NOMO-1 treated with dmso at 0.1 percent for 144 hours (cell line): Measurements from ENCODE around the gene SPDYE16.
"Not testable (repeated sequence)": the region's sequence is repeated elsewhere in the genome, so short reads cannot be mapped to it uniquely, and the experiment has no call there.

Source experiments
- DNase-seq: peaks from one replicate; lab custom pipeline; 2025; ENCODE audit not compliant: unreplicated experiment; lab: John Stamatoyannopoulos, UW

Gene SPDYE16

GRCh38 chr7:76549855-76550248, 6.8 kb upstream of the SPDYE16 start:
- DNase-seq: peak; percentile 27

GRCh38 chr7:76549025-76549854, 6.1 kb upstream of the SPDYE16 start:
- DNase-seq: peak; percentile 99

GRCh38 chr7:76531643-76532042, 11.5 kb downstream of the SPDYE16 start:
- DNase-seq: not testable (repeated sequence)

- DNase-seq: not testable (repeated sequence)
Observed at GRCh38 chr7:76526183-76526582, 16.9 kb downstream of the SPDYE16 start.

GRCh38 chr7:76516932-76517331, 26.2 kb downstream of the SPDYE16 start:
- not testable (repeated sequence) for DNase-seq

- DNase-seq: no peak
Observed at GRCh38 chr7:76515999-76516443, 27.1 kb downstream of the SPDYE16 start.

- DNase-seq: no peak
Observed at GRCh38 chr7:76514926-76515771, 27.9 kb downstream of the SPDYE16 start.

GRCh38 chr7:76513817-76514799, 29.0 kb downstream of the SPDYE16 start:
- no peak for DNase-seq

GRCh38 chr7:76512941-76513816, 29.9 kb downstream of the SPDYE16 start:
- DNase-seq: no peak

GRCh38 chr7:76511911-76512885, 30.9 kb downstream of the SPDYE16 start:
- DNase-seq: not testable (repeated sequence)

GRCh38 chr7:76511200-76511910, 31.7 kb downstream of the SPDYE16 start:
- not testable (repeated sequence) for DNase-seq

GRCh38 chr7:76509931-76510877, 32.9 kb downstream of the SPDYE16 start, which contains the start of gene UPK3B:
UPK3B (plus strand) TSS chr7:76510552; CDS start chr7:76510653, 101 bp downstream.
- DNase-seq: no peak

GRCh38 chr7:76507723-76508406, 35.2 kb downstream of the SPDYE16 start:
- DNase-seq: peak; percentile 93

- not testable (repeated sequence) for DNase-seq
Observed at GRCh38 chr7:76506643-76507042, 36.5 kb downstream of the SPDYE16 start.

GRCh38 chr7:76506081-76506440, 37.0 kb downstream of the SPDYE16 start:
- DNase-seq: no peak
